GM23338 (cell line): Measurements from ENCODE around the gene DCDC2. TPM values are rescaled to one million over a fixed set of nuclear protein-coding genes. Genes with fewer than 3 reads are reported as not detected.

ENCODE experiments used
- ATAC-seq: fragments of 200-7000 bp; cut with Tn5 transposase; 3 replicates; pipeline ENCODE4 v1.9.1; 2020
- DNase-seq: peaks from one replicate; pipeline ENCODE4 v3.0.0-alpha.2; 2015; ENCODE audit warnings: low spot score
- H2AFZ ChIP-seq: fragments of 200-600 bp; sonication (generic); 2 replicates; pipeline ENCODE4 v1.8.0; 2016; ENCODE audit warnings: antibody characterized with exemption, mild to moderate bottlenecking, moderate library complexity
- H3F3A ChIP-seq: fragments of 200-600 bp; sonication (generic); replicated peaks from 2 replicates; pipeline ENCODE4 v1.8.0; 2017; ENCODE audit warnings: antibody characterized with exemption, mixed run types, low read depth
- H3K27ac ChIP-seq: fragments of 200-600 bp; sonication (generic); 2 replicates; pipeline ENCODE4 v1.6.1; 2016; ENCODE audit warnings: low read depth
- H3K27me3 ChIP-seq: fragments of 200-600 bp; sonication (generic); 2 replicates; pipeline ENCODE4 v1.8.0; 2016; ENCODE audit warnings: mild to moderate bottlenecking, mixed run types, moderate library complexity; ENCODE audit not compliant: insufficient read depth
- H3K36me3 ChIP-seq: fragments of 200-600 bp; sonication (generic); 2 replicates; pipeline ENCODE4 v1.8.0; 2016; ENCODE audit warnings: mild to moderate bottlenecking; ENCODE audit not compliant: insufficient read depth
- H3K4me1 ChIP-seq: fragments of 200-600 bp; sonication (generic); 2 replicates; pipeline ENCODE4 v1.8.0; 2016; ENCODE audit warnings: mild to moderate bottlenecking, moderate library complexity; ENCODE audit not compliant: insufficient read depth
- H3K4me2 ChIP-seq: fragments of 200-600 bp; sonication (generic); 2 replicates; pipeline ENCODE4 v1.7.1; 2017; ENCODE audit warnings: mixed run types
- H3K4me3 ChIP-seq: fragments of 200-600 bp; sonication (generic); 2 replicates; pipeline ENCODE4 v1.6.1; 2016; ENCODE audit warnings: mixed run types
- H3K79me2 ChIP-seq: fragments of 200-600 bp; sonication (generic); replicated peaks from 2 replicates; pipeline ENCODE4 v1.8.0; 2017; ENCODE audit warnings: mild to moderate bottlenecking; ENCODE audit not compliant: insufficient read depth
- H3K9me2 ChIP-seq: fragments of 200-600 bp; sonication (generic); 2 replicates; pipeline ENCODE4 v1.8.0; 2017; ENCODE audit not compliant: insufficient read depth
- H4K20me1 ChIP-seq: fragments of 200-600 bp; sonication (generic); replicated peaks from 2 replicates; pipeline ENCODE4 v1.8.0; 2017; ENCODE audit warnings: mild to moderate bottlenecking; ENCODE audit not compliant: insufficient read depth
- H3K27ac Mint-ChIP-seq: 2 replicates; pipeline ENCODE4 v1.8.0; 2020; ENCODE audit warnings: inconsistent platforms, mild to moderate bottlenecking, moderate library complexity, mixed read lengths
- H3K27me3 Mint-ChIP-seq: 3 replicates; pipeline ENCODE4 v1.8.0; 2022; ENCODE audit warnings: low read depth, mild to moderate bottlenecking, moderate library complexity, mixed read lengths, inconsistent platforms; ENCODE audit not compliant: insufficient read depth, poor library complexity
- H3K36me3 Mint-ChIP-seq: 3 replicates; pipeline ENCODE4 v1.8.0; 2021; ENCODE audit warnings: low read depth, mild to moderate bottlenecking, inconsistent platforms, moderate library complexity, mixed read lengths
- H3K4me1 Mint-ChIP-seq: 3 replicates; pipeline ENCODE4 v1.8.0; 2020; ENCODE audit warnings: mild to moderate bottlenecking, inconsistent platforms, mixed read lengths
- H3K4me3 Mint-ChIP-seq: 3 replicates; pipeline ENCODE4 v1.8.0; 2021; ENCODE audit warnings: moderate library complexity, mild to moderate bottlenecking, inconsistent platforms, mixed read lengths
- H3K9me3 Mint-ChIP-seq: 3 replicates; pipeline ENCODE4 v1.8.0; 2020; ENCODE audit warnings: moderate library complexity, mild to moderate bottlenecking, inconsistent platforms, mixed read lengths
- EZH2 ChIP-seq: fragments of 200-600 bp; sonication (generic); IDR thresholded peaks from one replicate; pipeline ENCODE4 v1.8.0; 2017; ENCODE audit warnings: antibody characterized with exemption, mild to moderate bottlenecking, low read depth; ENCODE audit not compliant: unreplicated experiment
- EZH2phosphoT487 ChIP-seq: fragments of 200-600 bp; sonication (generic); IDR thresholded peaks from one replicate; pipeline ENCODE4 v1.8.1; 2018; ENCODE audit warnings: antibody characterized with exemption; ENCODE audit not compliant: unreplicated experiment
- JUNB ChIP-seq: IDR thresholded peaks from one replicate; pipeline ENCODE4 v1.6.1; 2016; ENCODE audit warnings: antibody characterized with exemption; ENCODE audit not compliant: unreplicated experiment
- POLR2AphosphoS5 ChIP-seq: IDR thresholded peaks from 2 replicates; pipeline ENCODE4 v1.6.1; 2016; ENCODE audit warnings: antibody characterized with exemption, low read depth
- ZNF114 ChIP-seq: fragments of 250-450 bp; sonication (Bioruptor Pico); IDR thresholded peaks from 2 replicates; pipeline ENCODE4 v1.5.0; 2020; ENCODE audit warnings: mild to moderate bottlenecking, moderate library complexity
- ZNF331 ChIP-seq: fragments of 250-450 bp; sonication (Bioruptor Pico); IDR thresholded peaks from 2 replicates; pipeline ENCODE4 v1.5.0; 2020; ENCODE audit warnings: low read depth, mild to moderate bottlenecking, moderate library complexity
- polyA plus RNA-seq: library from polyadenylated mRNA; unstranded; fragments of >200 nt; fragmentation: Nextera tagmentation; extraction: Ambion mirVana; gene quantifications from 2 replicates; pipeline ENCODE4 v1.2.1, GENCODE V29; 2016
- total RNA-seq: library from RNA; depleted of rRNA; stranded (reverse); fragments of >200 nt; shearing (Covaris generic); gene quantifications from 2 replicates; pipeline ENCODE4 v1.2.3, GENCODE V29; 2014
- TF ChIP-seq, protein P1 (sequence below): fragments of 250-450 bp; sonication (Bioruptor Pico); IDR thresholded peaks from 2 replicates; pipeline ENCODE4 v1.5.0; 2020; ENCODE audit warnings: mild to moderate bottlenecking, moderate library complexity
- TF ChIP-seq, protein P2 (sequence below), 2 experiments: fragments of 200-600 bp in 1 of 2; sonication (generic) in 1 of 2; conservative IDR thresholded peaks; 2 replicates each; pipeline versions ENCODE4 v1.5.1 to v1.6.1; 2016 to 2017; ENCODE audit warnings: antibody characterized with exemption in 2 of 2, low read depth in 2 of 2, mild to moderate bottlenecking in 2 of 2, moderate library complexity in 1 of 2

DCDC2 gene
- total and polyA plus RNA-seq, 2 experiments from 2014 or later: 0.59 to 0.79 TPM

GRCh38 chr6:24394780-24395437 lies 37.0 kb upstream of the DCDC2 start (continued):
- TF ChIP-seq, protein P1, sequence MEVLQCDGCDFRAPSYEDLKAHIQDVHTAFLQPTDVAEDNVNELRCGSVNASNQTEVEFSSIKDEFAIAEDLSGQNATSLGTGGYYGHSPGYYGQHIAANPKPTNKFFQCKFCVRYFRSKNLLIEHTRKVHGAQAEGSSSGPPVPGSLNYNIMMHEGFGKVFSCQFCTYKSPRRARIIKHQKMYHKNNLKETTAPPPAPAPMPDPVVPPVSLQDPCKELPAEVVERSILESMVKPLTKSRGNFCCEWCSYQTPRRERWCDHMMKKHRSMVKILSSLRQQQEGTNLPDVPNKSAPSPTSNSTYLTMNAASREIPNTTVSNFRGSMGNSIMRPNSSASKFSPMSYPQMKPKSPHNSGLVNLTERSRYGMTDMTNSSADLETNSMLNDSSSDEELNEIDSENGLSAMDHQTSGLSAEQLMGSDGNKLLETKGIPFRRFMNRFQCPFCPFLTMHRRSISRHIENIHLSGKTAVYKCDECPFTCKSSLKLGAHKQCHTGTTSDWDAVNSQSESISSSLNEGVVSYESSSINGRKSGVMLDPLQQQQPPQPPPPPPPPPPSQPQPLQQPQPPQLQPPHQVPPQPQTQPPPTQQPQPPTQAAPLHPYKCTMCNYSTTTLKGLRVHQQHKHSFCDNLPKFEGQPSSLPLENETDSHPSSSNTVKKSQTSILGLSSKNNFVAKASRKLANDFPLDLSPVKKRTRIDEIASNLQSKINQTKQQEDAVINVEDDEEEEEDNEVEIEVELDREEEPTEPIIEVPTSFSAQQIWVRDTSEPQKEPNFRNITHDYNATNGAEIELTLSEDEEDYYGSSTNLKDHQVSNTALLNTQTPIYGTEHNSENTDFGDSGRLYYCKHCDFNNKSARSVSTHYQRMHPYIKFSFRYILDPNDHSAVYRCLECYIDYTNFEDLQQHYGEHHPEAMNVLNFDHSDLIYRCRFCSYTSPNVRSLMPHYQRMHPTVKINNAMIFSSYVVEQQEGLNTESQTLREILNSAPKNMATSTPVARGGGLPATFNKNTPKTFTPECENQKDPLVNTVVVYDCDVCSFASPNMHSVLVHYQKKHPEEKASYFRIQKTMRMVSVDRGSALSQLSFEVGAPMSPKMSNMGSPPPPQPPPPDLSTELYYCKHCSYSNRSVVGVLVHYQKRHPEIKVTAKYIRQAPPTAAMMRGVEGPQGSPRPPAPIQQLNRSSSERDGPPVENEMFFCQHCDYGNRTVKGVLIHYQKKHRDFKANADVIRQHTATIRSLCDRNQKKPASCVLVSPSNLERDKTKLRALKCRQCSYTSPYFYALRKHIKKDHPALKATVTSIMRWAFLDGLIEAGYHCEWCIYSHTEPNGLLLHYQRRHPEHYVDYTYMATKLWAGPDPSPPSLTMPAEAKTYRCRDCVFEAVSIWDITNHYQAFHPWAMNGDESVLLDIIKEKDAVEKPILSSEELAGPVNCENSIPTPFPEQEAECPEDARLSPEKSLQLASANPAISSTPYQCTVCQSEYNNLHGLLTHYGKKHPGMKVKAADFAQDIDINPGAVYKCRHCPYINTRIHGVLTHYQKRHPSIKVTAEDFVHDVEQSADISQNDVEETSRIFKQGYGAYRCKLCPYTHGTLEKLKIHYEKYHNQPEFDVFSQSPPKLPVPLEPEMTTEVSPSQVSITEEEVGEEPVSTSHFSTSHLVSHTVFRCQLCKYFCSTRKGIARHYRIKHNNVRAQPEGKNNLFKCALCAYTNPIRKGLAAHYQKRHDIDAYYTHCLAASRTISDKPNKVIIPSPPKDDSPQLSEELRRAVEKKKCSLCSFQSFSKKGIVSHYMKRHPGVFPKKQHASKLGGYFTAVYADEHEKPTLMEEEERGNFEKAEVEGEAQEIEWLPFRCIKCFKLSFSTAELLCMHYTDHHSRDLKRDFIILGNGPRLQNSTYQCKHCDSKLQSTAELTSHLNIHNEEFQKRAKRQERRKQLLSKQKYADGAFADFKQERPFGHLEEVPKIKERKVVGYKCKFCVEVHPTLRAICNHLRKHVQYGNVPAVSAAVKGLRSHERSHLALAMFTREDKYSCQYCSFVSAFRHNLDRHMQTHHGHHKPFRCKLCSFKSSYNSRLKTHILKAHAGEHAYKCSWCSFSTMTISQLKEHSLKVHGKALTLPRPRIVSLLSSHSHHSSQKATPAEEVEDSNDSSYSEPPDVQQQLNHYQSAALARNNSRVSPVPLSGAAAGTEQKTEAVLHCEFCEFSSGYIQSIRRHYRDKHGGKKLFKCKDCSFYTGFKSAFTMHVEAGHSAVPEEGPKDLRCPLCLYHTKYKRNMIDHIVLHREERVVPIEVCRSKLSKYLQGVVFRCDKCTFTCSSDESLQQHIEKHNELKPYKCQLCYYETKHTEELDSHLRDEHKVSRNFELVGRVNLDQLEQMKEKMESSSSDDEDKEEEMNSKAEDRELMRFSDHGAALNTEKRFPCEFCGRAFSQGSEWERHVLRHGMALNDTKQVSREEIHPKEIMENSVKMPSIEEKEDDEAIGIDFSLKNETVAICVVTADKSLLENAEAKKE (CRISPR knock-in tag): no peak
- TF ChIP-seq ZNF114 (CRISPR knock-in tag): no peak
- TF ChIP-seq, protein P2, sequence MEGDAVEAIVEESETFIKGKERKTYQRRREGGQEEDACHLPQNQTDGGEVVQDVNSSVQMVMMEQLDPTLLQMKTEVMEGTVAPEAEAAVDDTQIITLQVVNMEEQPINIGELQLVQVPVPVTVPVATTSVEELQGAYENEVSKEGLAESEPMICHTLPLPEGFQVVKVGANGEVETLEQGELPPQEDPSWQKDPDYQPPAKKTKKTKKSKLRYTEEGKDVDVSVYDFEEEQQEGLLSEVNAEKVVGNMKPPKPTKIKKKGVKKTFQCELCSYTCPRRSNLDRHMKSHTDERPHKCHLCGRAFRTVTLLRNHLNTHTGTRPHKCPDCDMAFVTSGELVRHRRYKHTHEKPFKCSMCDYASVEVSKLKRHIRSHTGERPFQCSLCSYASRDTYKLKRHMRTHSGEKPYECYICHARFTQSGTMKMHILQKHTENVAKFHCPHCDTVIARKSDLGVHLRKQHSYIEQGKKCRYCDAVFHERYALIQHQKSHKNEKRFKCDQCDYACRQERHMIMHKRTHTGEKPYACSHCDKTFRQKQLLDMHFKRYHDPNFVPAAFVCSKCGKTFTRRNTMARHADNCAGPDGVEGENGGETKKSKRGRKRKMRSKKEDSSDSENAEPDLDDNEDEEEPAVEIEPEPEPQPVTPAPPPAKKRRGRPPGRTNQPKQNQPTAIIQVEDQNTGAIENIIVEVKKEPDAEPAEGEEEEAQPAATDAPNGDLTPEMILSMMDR (conservative IDR thresholded peaks at IDR 0.05; ENCODE audit: low read depth in 2 of 2): no peak

GRCh38 chr6:24394061-24394779 lies 36.4 kb upstream of the DCDC2 start:
- Histone ChIP-seq H3K4me1 (0 out of 2 replicates have a peak, but pooled peaks cover under 1% of the 10 kb centered on the region), H2AFZ (no peak overlapping the region), H3F3A (no peaks in the 10 kb centered on the region), H3K4me2 (no peak overlapping the region), H3K9me2 (0 out of 2 replicates have a peak, but pooled peaks cover 4% of the 10 kb centered on the region), H4K20me1 (no peaks in the 10 kb centered on the region), H3K36me3 (peaks cover 3% of the 10 kb centered on the region; the same call in 1 of the 2 replicates), H3K27ac (no peak overlapping the region), H3K27me3 (no peaks in the 10 kb centered on the region), H3K79me2 (no peaks in the 10 kb centered on the region), H3K4me3 (no peak overlapping the region)
- H3K4me3 Mint-ChIP-seq: no peak overlapping the region
- no peak overlapping the region for H3K27ac Mint-ChIP-seq
- H3K9me3 Mint-ChIP-seq: peaks cover 29% of the 10 kb centered on the region
- DNase-seq: no peak
- H3K36me3 Mint-ChIP-seq: peaks cover 30% of the 10 kb centered on the region
- H3K27me3 Mint-ChIP-seq: peaks cover 5% of the 10 kb centered on the region
- TF ChIP-seq EZH2: no peak
- TF ChIP-seq ZNF331 (CRISPR knock-in tag): no peak
- TF ChIP-seq, protein P2 (conservative IDR thresholded peaks at IDR 0.05; ENCODE audit: low read depth in 2 of 2): no peak
- TF ChIP-seq POLR2AphosphoS5: no peak
- TF ChIP-seq JUNB: no peak
- no peak for TF ChIP-seq ZNF114 (CRISPR knock-in tag)
- no peak for TF ChIP-seq EZH2phosphoT487
- no peak for ATAC-seq
- peaks cover 3% of the 10 kb centered on the region for H3K4me1 Mint-ChIP-seq
